Measurements from ENCODE around the gene DSG3.

Gene DSG3

GRCh38 chr18:31407649-31408048 lies 39.9 kb upstream of the DSG3 start:
- TF ChIP-seq, protein P1, sequence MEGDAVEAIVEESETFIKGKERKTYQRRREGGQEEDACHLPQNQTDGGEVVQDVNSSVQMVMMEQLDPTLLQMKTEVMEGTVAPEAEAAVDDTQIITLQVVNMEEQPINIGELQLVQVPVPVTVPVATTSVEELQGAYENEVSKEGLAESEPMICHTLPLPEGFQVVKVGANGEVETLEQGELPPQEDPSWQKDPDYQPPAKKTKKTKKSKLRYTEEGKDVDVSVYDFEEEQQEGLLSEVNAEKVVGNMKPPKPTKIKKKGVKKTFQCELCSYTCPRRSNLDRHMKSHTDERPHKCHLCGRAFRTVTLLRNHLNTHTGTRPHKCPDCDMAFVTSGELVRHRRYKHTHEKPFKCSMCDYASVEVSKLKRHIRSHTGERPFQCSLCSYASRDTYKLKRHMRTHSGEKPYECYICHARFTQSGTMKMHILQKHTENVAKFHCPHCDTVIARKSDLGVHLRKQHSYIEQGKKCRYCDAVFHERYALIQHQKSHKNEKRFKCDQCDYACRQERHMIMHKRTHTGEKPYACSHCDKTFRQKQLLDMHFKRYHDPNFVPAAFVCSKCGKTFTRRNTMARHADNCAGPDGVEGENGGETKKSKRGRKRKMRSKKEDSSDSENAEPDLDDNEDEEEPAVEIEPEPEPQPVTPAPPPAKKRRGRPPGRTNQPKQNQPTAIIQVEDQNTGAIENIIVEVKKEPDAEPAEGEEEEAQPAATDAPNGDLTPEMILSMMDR (IDR thresholded peaks at IDR 0.05; ENCODE audit: low read length), result no peak
- TF ChIP-seq EZH2 (IDR thresholded peaks at IDR 0.05; ENCODE audit: borderline replicate concordance, low read length), result no peak
- H3K4me2 ChIP-seq (ENCODE audit: low read length), result no peak overlapping the region

DNA sequence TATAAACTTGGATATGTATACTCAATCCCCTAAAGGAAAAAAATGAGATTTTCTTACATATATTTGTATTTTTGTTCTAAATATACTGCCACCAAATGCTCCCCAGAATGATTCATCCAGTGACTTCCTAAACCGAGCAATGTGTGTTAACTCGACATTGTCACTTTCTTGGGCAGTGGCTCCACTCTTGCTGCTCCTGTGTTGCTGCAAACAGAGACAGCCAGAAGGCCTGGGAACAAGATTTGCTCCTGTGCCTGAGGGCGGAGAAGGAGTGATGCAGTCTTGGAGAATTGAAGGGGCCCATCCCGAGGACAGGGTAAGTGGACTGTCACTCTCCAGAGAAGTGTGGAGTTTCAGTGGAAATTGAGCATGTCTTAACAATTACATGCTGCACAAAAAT lies 38.3 kb upstream of the DSG3 start:
- Histone ChIP-seq H3F3A (ENCODE audit: insufficient read depth, low read length) (no peaks in the 10 kb centered on the region), H4K20me1 (ENCODE audit: insufficient read depth, low read length) (no peaks in the 10 kb centered on the region), H3K4me2 (ENCODE audit: low read length) (no peak overlapping the region), H3K27ac (ENCODE audit: low read depth, low read length, poor library complexity, severe bottlenecking) (no peak overlapping the region), H3K4me3 (ENCODE audit: low read depth, low read length, poor library complexity, severe bottlenecking) (no peak overlapping the region), H3K9ac (ENCODE audit: low read length) (no peak overlapping the region), H3K36me3 (ENCODE audit: insufficient read depth, low read length) (no peaks in the 10 kb centered on the region), H3K79me2 (ENCODE audit: insufficient read depth, low read length) (no peaks in the 10 kb centered on the region), H3K27me3 (ENCODE audit: insufficient read depth, low read length) (no peaks in the 10 kb centered on the region), H3K4me1 (ENCODE audit: insufficient read depth, low read length, severe bottlenecking) (no peaks in the 10 kb centered on the region), H2AFZ (ENCODE audit: low read length) (no peak overlapping the region), H3K9me2 (ENCODE audit: low read depth, low read length) (no peaks in the 10 kb centered on the region), H3K9me3 (ENCODE audit: low read length) (no peaks in the 10 kb centered on the region)
- TF ChIP-seq EZH2 (IDR thresholded peaks at IDR 0.05; ENCODE audit: borderline replicate concordance, low read length), result no peak

More at GRCh38 chr18:31407649-31408048, 39.9 kb upstream of the DSG3 start:
- Histone ChIP-seq H3K79me2 (ENCODE audit: insufficient read depth, low read length) (no peaks in the 10 kb centered on the region), H3K4me3 (ENCODE audit: low read depth, low read length, poor library complexity, severe bottlenecking) (no peak overlapping the region), H3K4me1 (ENCODE audit: insufficient read depth, low read length, severe bottlenecking) (no peaks in the 10 kb centered on the region), H3K27me3 (ENCODE audit: insufficient read depth, low read length) (no peaks in the 10 kb centered on the region), H3K9me2 (ENCODE audit: low read depth, low read length) (no peaks in the 10 kb centered on the region), H3K9ac (ENCODE audit: low read length) (no peak overlapping the region), H3K36me3 (ENCODE audit: insufficient read depth, low read length) (no peaks in the 10 kb centered on the region), H2AFZ (ENCODE audit: low read length) (no peak overlapping the region), H4K20me1 (ENCODE audit: insufficient read depth, low read length) (no peaks in the 10 kb centered on the region), H3F3A (ENCODE audit: insufficient read depth, low read length) (no peaks in the 10 kb centered on the region), H3K9me3 (ENCODE audit: low read length) (no peaks in the 10 kb centered on the region), H3K27ac (ENCODE audit: low read depth, low read length, poor library complexity, severe bottlenecking) (no peak overlapping the region)

GRCh38 chr18:31410716-31411483 lies 36.6 kb upstream of the DSG3 start:
- no peak overlapping the region for H2AFZ ChIP-seq (ENCODE audit: low read length)
- H3K4me3 ChIP-seq (ENCODE audit: low read depth, low read length, poor library complexity, severe bottlenecking), result no peak overlapping the region
- H3K27me3 ChIP-seq (ENCODE audit: insufficient read depth, low read length), result no peaks in the 10 kb centered on the region
- TF ChIP-seq EZH2 (IDR thresholded peaks at IDR 0.05; ENCODE audit: borderline replicate concordance, low read length), result no peak
- TF ChIP-seq, protein P1 (IDR thresholded peaks at IDR 0.05; ENCODE audit: low read length), result no peak
- H3K4me1 ChIP-seq (ENCODE audit: insufficient read depth, low read length, severe bottlenecking), result no peaks in the 10 kb centered on the region
- H3K79me2 ChIP-seq (ENCODE audit: insufficient read depth, low read length), result no peaks in the 10 kb centered on the region
- no peak overlapping the region for H3K4me2 ChIP-seq (ENCODE audit: low read length)
- no peak overlapping the region for H3K9ac ChIP-seq (ENCODE audit: low read length)
- H3K9me3 ChIP-seq (ENCODE audit: low read length), result no peaks in the 10 kb centered on the region
- no peaks in the 10 kb centered on the region for H4K20me1 ChIP-seq (ENCODE audit: insufficient read depth, low read length)
- no peaks in the 10 kb centered on the region for H3K9me2 ChIP-seq (ENCODE audit: low read depth, low read length)
- no peaks in the 10 kb centered on the region for H3K36me3 ChIP-seq (ENCODE audit: insufficient read depth, low read length)
- no peak overlapping the region for H3K27ac ChIP-seq (ENCODE audit: low read depth, low read length, poor library complexity, severe bottlenecking)
- H3F3A ChIP-seq (ENCODE audit: insufficient read depth, low read length), result no peaks in the 10 kb centered on the region

- H3F3A ChIP-seq (ENCODE audit: insufficient read depth, low read length), result no peaks in the 10 kb centered on the region
- no peaks in the 10 kb centered on the region for H3K79me2 ChIP-seq (ENCODE audit: insufficient read depth, low read length)
- no peaks in the 10 kb centered on the region for H3K9me2 ChIP-seq (ENCODE audit: low read depth, low read length)
- H3K27me3 ChIP-seq (ENCODE audit: insufficient read depth, low read length), result no peaks in the 10 kb centered on the region
- no peak overlapping the region for H3K9ac ChIP-seq (ENCODE audit: low read length)
- TF ChIP-seq, protein P1 (IDR thresholded peaks at IDR 0.05; ENCODE audit: low read length), result no peak
- TF ChIP-seq EZH2 (IDR thresholded peaks at IDR 0.05; ENCODE audit: borderline replicate concordance, low read length), result no peak
- H4K20me1 ChIP-seq (ENCODE audit: insufficient read depth, low read length), result no peaks in the 10 kb centered on the region
- H3K4me1 ChIP-seq (ENCODE audit: insufficient read depth, low read length, severe bottlenecking), result no peaks in the 10 kb centered on the region
- H3K4me2 ChIP-seq (ENCODE audit: low read length), result no peak overlapping the region
- no peak overlapping the region for H2AFZ ChIP-seq (ENCODE audit: low read length)
- no peak overlapping the region for H3K27ac ChIP-seq (ENCODE audit: low read depth, low read length, poor library complexity, severe bottlenecking)
- no peaks in the 10 kb centered on the region for H3K9me3 ChIP-seq (ENCODE audit: low read length)
- no peak overlapping the region for H3K4me3 ChIP-seq (ENCODE audit: low read depth, low read length, poor library complexity, severe bottlenecking)
- H3K36me3 ChIP-seq (ENCODE audit: insufficient read depth, low read length), result no peaks in the 10 kb centered on the region
Observed at GRCh38 chr18:31413137-31413536, 34.4 kb upstream of the DSG3 start.

All from OCI-LY1 (cell line).